GM23338 (cell line): ENCODE results near the gene MVB12B.

ENCODE experiments used
- JUNB ChIP-seq: IDR thresholded peaks from one replicate; pipeline ENCODE4 v1.6.1; 2016; ENCODE audit warnings: antibody characterized with exemption; ENCODE audit not compliant: unreplicated experiment
- NANOG ChIP-seq: IDR thresholded peaks from 2 replicates; pipeline ENCODE4 v1.6.1; 2016; ENCODE audit warnings: antibody characterized with exemption, borderline replicate concordance
- TF ChIP-seq, protein P1 (sequence below), 2 experiments: fragments of 200-600 bp in 1 of 2; sonication (generic) in 1 of 2; conservative IDR thresholded peaks; 2 replicates each; pipeline versions ENCODE4 v1.5.1 to v1.6.1; 2016 to 2017; ENCODE audit warnings: antibody characterized with exemption in 2 of 2, low read depth in 2 of 2, mild to moderate bottlenecking in 2 of 2, moderate library complexity in 1 of 2

DNA sequence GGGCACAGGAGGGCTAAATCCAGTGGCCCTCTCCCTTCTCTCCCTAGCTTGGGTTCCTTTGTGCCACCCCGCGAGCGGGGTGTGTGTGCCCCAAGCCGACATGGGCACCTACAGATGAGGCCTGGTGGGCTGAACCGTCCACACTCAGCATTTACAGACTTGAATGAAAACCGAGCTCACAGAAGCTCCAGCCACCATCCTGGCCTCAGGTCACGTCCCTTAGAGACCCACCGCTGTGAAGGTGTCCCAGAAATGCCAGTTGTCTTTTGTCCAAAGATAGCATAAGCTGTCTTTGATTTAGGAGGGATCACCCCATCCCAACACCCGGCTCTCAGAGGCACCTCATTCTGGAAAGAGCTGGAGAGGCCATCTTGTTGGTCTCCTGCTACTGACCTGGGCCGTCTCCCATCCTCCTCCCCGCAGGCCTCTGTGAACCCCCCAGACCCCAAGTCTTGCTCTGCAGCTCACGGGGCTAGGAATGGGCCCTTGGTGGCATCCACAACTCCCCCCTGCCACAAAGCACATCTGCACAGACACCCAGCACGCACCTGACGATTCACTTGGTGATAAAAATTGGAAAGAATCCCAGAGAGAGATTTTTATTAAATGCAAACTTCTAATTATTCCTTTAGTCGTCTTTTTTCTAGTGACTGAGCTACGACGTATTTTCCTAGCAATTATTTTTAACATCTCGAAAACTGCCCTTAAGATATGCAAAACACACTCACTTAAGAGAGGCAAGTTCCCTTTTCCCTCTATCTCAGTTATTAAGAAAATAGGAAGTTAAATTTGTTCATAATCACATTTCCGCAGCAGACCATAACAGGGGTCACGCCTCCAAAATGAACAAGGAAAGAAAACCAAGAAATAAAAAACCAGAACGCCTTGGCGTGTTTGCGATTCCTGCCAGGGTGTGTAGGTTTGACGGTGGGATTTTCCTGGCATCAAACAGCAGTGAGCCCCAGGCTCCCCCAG is 206.6 kb downstream of the MVB12B start:
- TF ChIP-seq, protein P1, sequence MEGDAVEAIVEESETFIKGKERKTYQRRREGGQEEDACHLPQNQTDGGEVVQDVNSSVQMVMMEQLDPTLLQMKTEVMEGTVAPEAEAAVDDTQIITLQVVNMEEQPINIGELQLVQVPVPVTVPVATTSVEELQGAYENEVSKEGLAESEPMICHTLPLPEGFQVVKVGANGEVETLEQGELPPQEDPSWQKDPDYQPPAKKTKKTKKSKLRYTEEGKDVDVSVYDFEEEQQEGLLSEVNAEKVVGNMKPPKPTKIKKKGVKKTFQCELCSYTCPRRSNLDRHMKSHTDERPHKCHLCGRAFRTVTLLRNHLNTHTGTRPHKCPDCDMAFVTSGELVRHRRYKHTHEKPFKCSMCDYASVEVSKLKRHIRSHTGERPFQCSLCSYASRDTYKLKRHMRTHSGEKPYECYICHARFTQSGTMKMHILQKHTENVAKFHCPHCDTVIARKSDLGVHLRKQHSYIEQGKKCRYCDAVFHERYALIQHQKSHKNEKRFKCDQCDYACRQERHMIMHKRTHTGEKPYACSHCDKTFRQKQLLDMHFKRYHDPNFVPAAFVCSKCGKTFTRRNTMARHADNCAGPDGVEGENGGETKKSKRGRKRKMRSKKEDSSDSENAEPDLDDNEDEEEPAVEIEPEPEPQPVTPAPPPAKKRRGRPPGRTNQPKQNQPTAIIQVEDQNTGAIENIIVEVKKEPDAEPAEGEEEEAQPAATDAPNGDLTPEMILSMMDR (conservative IDR thresholded peaks at IDR 0.05; ENCODE audit: low read depth in 2 of 2), result no peak
- TF ChIP-seq NANOG (no peak), JUNB (no peak)
